H9 (cell line): Measurements from ENCODE around the gene ATP7B. TPM values are rescaled to one million over a fixed set of nuclear protein-coding genes. Genes with fewer than 3 reads are reported as not detected.

Experiments used
- DNase-seq: peaks from one replicate; pipeline ENCODE4 v3.0.0-alpha.2; 2017
- H2AFZ ChIP-seq: one replicate; pipeline ENCODE4 v1.6.1; 2013; ENCODE audit warnings: mild to moderate bottlenecking, low read length, control low read depth, moderate library complexity
- H2AK5ac ChIP-seq: 2 replicates; pipeline ENCODE4 v1.6.1; 2013; ENCODE audit warnings: low read length, control low read depth, mixed read lengths; ENCODE audit not compliant: insufficient read length
- H2BK120ac ChIP-seq: one replicate; pipeline ENCODE4 v1.6.1; 2013; ENCODE audit warnings: low read depth, mild to moderate bottlenecking, low read length, control low read depth, inconsistent platforms; ENCODE audit not compliant: poor library complexity, severe bottlenecking
- H2BK12ac ChIP-seq: 2 replicates; pipeline ENCODE4 v1.6.1; 2013; ENCODE audit warnings: low read length, control low read depth, mixed read lengths, low read depth; ENCODE audit not compliant: insufficient read length
- H2BK15ac ChIP-seq: 2 replicates; pipeline ENCODE4 v1.6.1; 2013; ENCODE audit warnings: low read depth, low read length, control low read depth
- H2BK20ac ChIP-seq: one replicate; pipeline ENCODE4 v1.6.1; 2013; ENCODE audit warnings: low read depth, mild to moderate bottlenecking, low read length, control low read depth, inconsistent platforms; ENCODE audit not compliant: poor library complexity, severe bottlenecking
- H2BK5ac ChIP-seq: 2 replicates; pipeline ENCODE4 v1.6.1; 2013; ENCODE audit warnings: low read length, control low read depth, mixed read lengths; ENCODE audit not compliant: insufficient read length
- H3K14ac ChIP-seq: 2 replicates; pipeline ENCODE4 v1.6.1; 2013; ENCODE audit warnings: low read length, control low read depth; ENCODE audit not compliant: insufficient read depth
- H3K18ac ChIP-seq: 2 replicates; pipeline ENCODE4 v1.6.1; 2013; ENCODE audit warnings: low read depth, mild to moderate bottlenecking, mixed read lengths, low read length, control low read depth; ENCODE audit not compliant: insufficient read length
- H3K23ac ChIP-seq: 2 replicates; pipeline ENCODE4 v1.6.1; 2013; ENCODE audit warnings: low read length, control low read depth, mixed read lengths, low read depth; ENCODE audit not compliant: insufficient read length
- H3K23me2 ChIP-seq: 2 replicates; pipeline ENCODE4 v1.6.1; 2013; ENCODE audit warnings: low read depth, mild to moderate bottlenecking, mixed read lengths, low read length, control low read depth; ENCODE audit not compliant: insufficient read length, poor library complexity, severe bottlenecking
- H3K27ac ChIP-seq: 2 replicates; pipeline ENCODE4 v1.5.1; 2013; ENCODE audit warnings: low read length, control low read depth, mixed read lengths, low read depth; ENCODE audit not compliant: insufficient read length
- H3K27me3 ChIP-seq: 2 replicates; pipeline ENCODE4 v1.6.1; 2013; ENCODE audit warnings: low read length, control low read depth, inconsistent platforms; ENCODE audit not compliant: insufficient read depth
- H3K4ac ChIP-seq: 2 replicates; pipeline ENCODE4 v1.6.1; 2013; ENCODE audit warnings: low read depth, mild to moderate bottlenecking, control low read depth, inconsistent platforms, low read length, moderate library complexity
- H3K4me1 ChIP-seq: 2 replicates; pipeline ENCODE4 v1.6.1; 2013; ENCODE audit warnings: low read length, control low read depth, inconsistent platforms; ENCODE audit not compliant: insufficient read depth
- H3K4me2 ChIP-seq: 2 replicates; pipeline ENCODE4 v1.6.1; 2013; ENCODE audit warnings: low read length, control low read depth, mixed read lengths; ENCODE audit not compliant: insufficient read length, insufficient read depth
- H3K56ac ChIP-seq: 2 replicates; pipeline ENCODE4 v1.6.1; 2013; ENCODE audit warnings: low read depth, mild to moderate bottlenecking, mixed read lengths, low read length, control low read depth; ENCODE audit not compliant: insufficient read length
- H3K79me1 ChIP-seq: 2 replicates; pipeline ENCODE4 v1.6.1; 2013; ENCODE audit warnings: low read depth, mild to moderate bottlenecking, moderate library complexity, low read length, control low read depth, inconsistent platforms; ENCODE audit not compliant: insufficient read depth, poor library complexity, severe bottlenecking
- H3K79me2 ChIP-seq: 2 replicates; pipeline ENCODE4 v1.6.1; 2013; ENCODE audit warnings: low read length, control low read depth, inconsistent platforms; ENCODE audit not compliant: insufficient read depth
- H3K9ac ChIP-seq: 2 replicates; pipeline ENCODE4 v1.6.1; 2013; ENCODE audit warnings: low read length, control low read depth, mixed read lengths; ENCODE audit not compliant: insufficient read length; ENCODE audit errors: extremely low read depth
- H3K9me3 ChIP-seq: one replicate; pipeline ENCODE4 v1.6.1; 2013; ENCODE audit warnings: low read depth, low read length, inconsistent platforms; ENCODE audit not compliant: control insufficient read depth
- H3T11ph ChIP-seq: one replicate; pipeline ENCODE4 v1.6.1; 2013; ENCODE audit warnings: mild to moderate bottlenecking, low read length, control low read depth, inconsistent platforms
- H4K20me1 ChIP-seq: one replicate; pipeline ENCODE4 v1.6.1; 2013; ENCODE audit not compliant: control insufficient read depth, insufficient read length, insufficient read depth
- H4K5ac ChIP-seq: 2 replicates; pipeline ENCODE4 v1.6.1; 2013; ENCODE audit warnings: low read depth, mild to moderate bottlenecking, mixed read lengths, low read length, control low read depth; ENCODE audit not compliant: insufficient read length
- H4K8ac ChIP-seq: replicated peaks from 2 replicates; pipeline ENCODE4 v1.6.1; 2013; ENCODE audit warnings: low read length, control low read depth, mixed read lengths, low read depth; ENCODE audit not compliant: insufficient read length
- H4K91ac ChIP-seq: 2 replicates; pipeline ENCODE4 v1.6.1; 2013; ENCODE audit warnings: low read depth, mild to moderate bottlenecking, moderate library complexity, mixed read lengths, low read length, control low read depth; ENCODE audit not compliant: insufficient read length
- H3K27ac Mint-ChIP-seq, 3 experiments: 2 replicates in 2 of 3; 3 replicates in 1 of 3; pipeline ENCODE4 v1.8.0; 2020 to 2021; ENCODE audit warnings: mixed read lengths in 3 of 3, mild to moderate bottlenecking in 1 of 3, moderate library complexity in 1 of 3
- H3K27me3 Mint-ChIP-seq: 2 replicates; pipeline ENCODE4 v1.8.0; 2021; ENCODE audit warnings: low read depth, mild to moderate bottlenecking, moderate library complexity, mixed read lengths
- H3K36me3 Mint-ChIP-seq, 3 experiments: 2 replicates in 2 of 3; 3 replicates in 1 of 3; pipeline ENCODE4 v1.8.0; 2020 to 2021; ENCODE audit warnings: low read depth in 3 of 3, mixed read lengths in 3 of 3; ENCODE audit not compliant: insufficient read depth in 1 of 3
- H3K4me1 Mint-ChIP-seq, 2 experiments: 2 replicates each; pipeline ENCODE4 v1.8.0; 2020; ENCODE audit warnings: mixed read lengths in 2 of 2
- H3K4me3 Mint-ChIP-seq, 2 experiments: 2 replicates in 1 of 2; 3 replicates in 1 of 2; pipeline ENCODE4 v1.8.0; 2020 to 2021; ENCODE audit warnings: mild to moderate bottlenecking in 2 of 2, mixed read lengths in 2 of 2, moderate library complexity in 1 of 2
- H3K9me3 Mint-ChIP-seq, 2 experiments: 2 replicates in 1 of 2; 3 replicates in 1 of 2; pipeline ENCODE4 v1.8.0; 2020; ENCODE audit warnings: mild to moderate bottlenecking in 2 of 2, mixed read lengths in 2 of 2, moderate library complexity in 1 of 2
- WGBS: extraction: QIAGEN DNeasy Blood & Tissue Kit; methylation state at CpG from one replicate; pipeline ENCODE4 v1.1.7; 2013; ENCODE audit warnings: missing lambda C conversion rate, low lambda C conversion rate, mixed read lengths; ENCODE audit not compliant: insufficient read length; ENCODE audit errors: extremely low coverage; 5-methylcytosine and 5-hydroxymethylcytosine counted together
- total RNA-seq: library from RNA; stranded (reverse); gene quantifications from 2 replicates; pipeline ENCODE4 v1.2.1, GENCODE V29; 2021
- TF ChIP-seq, protein P1 (sequence below): fragments of 200-600 bp; sonication (generic); conservative IDR thresholded peaks from 3 replicates; pipeline ENCODE4 v1.8.0; 2021; ENCODE audit warnings: antibody characterized with exemption, mild to moderate bottlenecking

Gene ATP7B
- total RNA-seq, 1 experiment from 2014 or later: 5.8 TPM

DNA sequence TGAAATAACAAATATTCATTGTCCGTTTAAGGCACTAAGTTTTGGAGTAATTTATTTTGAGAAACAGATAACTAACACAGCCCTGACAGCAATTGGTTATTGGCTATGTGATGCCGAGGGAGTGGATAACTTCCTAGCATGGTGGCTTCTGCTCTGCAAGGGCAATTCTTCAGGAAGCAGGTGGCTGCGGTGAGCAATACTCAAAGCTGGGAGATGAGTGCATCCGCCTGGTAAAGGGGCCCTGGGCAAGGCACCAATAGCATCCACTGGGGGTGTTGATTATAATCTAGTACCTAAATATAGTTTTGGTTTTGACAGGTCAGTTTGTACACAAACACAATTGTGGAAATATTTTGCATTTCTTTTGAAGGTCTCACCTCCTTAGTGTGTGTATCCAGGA is 108.5 kb downstream of the ATP7B start:
- H3K9me3 Mint-ChIP-seq: no peaks in the 10 kb centered on the region
- H3K18ac ChIP-seq: no peak overlapping the region
- no peak overlapping the region for H3K56ac ChIP-seq
- H4K20me1 ChIP-seq: no peaks in the 10 kb centered on the region
- no peak overlapping the region for H3K9ac ChIP-seq
- no peak overlapping the region for H2BK5ac ChIP-seq
- no peak overlapping the region for H2BK20ac ChIP-seq
- no peaks in the 10 kb centered on the region for H3K23me2 ChIP-seq
- no peak overlapping the region for H3K4me2 ChIP-seq
- peaks cover 13 to 21% of the 10 kb centered on the region in 2 experiments for H3K4me1 Mint-ChIP-seq
- TF ChIP-seq, protein P1, sequence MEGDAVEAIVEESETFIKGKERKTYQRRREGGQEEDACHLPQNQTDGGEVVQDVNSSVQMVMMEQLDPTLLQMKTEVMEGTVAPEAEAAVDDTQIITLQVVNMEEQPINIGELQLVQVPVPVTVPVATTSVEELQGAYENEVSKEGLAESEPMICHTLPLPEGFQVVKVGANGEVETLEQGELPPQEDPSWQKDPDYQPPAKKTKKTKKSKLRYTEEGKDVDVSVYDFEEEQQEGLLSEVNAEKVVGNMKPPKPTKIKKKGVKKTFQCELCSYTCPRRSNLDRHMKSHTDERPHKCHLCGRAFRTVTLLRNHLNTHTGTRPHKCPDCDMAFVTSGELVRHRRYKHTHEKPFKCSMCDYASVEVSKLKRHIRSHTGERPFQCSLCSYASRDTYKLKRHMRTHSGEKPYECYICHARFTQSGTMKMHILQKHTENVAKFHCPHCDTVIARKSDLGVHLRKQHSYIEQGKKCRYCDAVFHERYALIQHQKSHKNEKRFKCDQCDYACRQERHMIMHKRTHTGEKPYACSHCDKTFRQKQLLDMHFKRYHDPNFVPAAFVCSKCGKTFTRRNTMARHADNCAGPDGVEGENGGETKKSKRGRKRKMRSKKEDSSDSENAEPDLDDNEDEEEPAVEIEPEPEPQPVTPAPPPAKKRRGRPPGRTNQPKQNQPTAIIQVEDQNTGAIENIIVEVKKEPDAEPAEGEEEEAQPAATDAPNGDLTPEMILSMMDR: no peak
- no peak overlapping the region for H4K8ac ChIP-seq
- no peak overlapping the region; a peak in 1 of 7 replicates for H3K27ac Mint-ChIP-seq
- no peak overlapping the region for H3K23ac ChIP-seq
- H3K79me2 ChIP-seq: no peaks in the 10 kb centered on the region
- H2BK12ac ChIP-seq: no peak overlapping the region
- no peak overlapping the region for H4K5ac ChIP-seq
- DNase-seq: no peak
- H3K27me3 ChIP-seq: no peaks in the 10 kb centered on the region
- no peak overlapping the region for H3K14ac ChIP-seq
- WGBS: no CpG with 5 or more reads among the region's 4 CpGs
- H3K36me3 Mint-ChIP-seq: no peaks in the 10 kb centered on the region
- H3K27me3 Mint-ChIP-seq: no peaks in the 10 kb centered on the region
- H2BK120ac ChIP-seq: no peak overlapping the region
- no peaks in the 10 kb centered on the region for H3K79me1 ChIP-seq
- no peak overlapping the region for H3K27ac ChIP-seq
- H3K4me3 Mint-ChIP-seq: no peak overlapping the region
- no peaks in the 10 kb centered on the region for H3K4me1 ChIP-seq
- H2AK5ac ChIP-seq: no peak overlapping the region
- H3K4ac ChIP-seq: no peak overlapping the region
- H2AFZ ChIP-seq: no peak overlapping the region
- H4K91ac ChIP-seq: no peak overlapping the region
- H2BK15ac ChIP-seq: no peak overlapping the region
- no peak overlapping the region for H3T11ph ChIP-seq
- H3K9me3 ChIP-seq: no peaks in the 10 kb centered on the region
